Erythroblast (primary cell): Measurements from ENCODE around the gene SETDB1.
"Not testable (repeated sequence)": the region's sequence is repeated elsewhere in the genome, so short reads cannot be mapped to it uniquely, and the experiment has no call there.

ENCODE experiments used
- DNase-seq, 2 experiments: peaks; one replicate each; lab custom pipeline; 2025; lab: John Stamatoyannopoulos, UW
- GATA1 ChIP-seq: IDR thresholded peaks from 2 replicates; pipeline ENCODE4 v1.6.1; 2011; ENCODE audit warnings: low read depth, mild to moderate bottlenecking, control low read depth, low read length, moderate library complexity
- POLR2A ChIP-seq: IDR thresholded peaks from 2 replicates; pipeline ENCODE4 v1.6.1; 2011; ENCODE audit warnings: mild to moderate bottlenecking, low read length

Gene SETDB1

GRCh38 chr1:150909585-150910180 is 16.5 kb upstream of the SETDB1 start:
- DNase-seq = no peak

DNA sequence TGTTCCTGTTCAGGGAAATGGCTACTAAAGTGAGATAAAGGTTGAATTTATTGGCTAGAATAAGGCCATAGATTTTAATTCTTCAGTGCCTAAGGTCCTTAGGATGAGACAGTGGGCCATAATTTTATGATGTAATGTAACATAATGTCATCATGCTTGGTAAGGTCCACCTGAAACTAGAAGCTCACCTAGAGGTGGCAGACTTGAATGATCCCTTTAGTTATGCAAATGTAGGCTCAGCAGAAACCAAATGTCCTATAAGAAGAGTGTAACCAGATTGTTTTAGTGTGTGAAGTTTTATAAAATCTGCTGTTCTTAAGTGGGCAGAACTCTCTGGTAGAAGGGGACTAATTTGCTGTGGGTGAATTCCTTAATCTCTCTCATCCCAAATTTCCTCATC is 13.5 kb upstream of the SETDB1 start:
- no peak for TF ChIP-seq GATA1
- TF ChIP-seq POLR2A = no peak
- no peak for DNase-seq

More at GRCh38 chr1:150909585-150910180, 16.5 kb upstream of the SETDB1 start:
- TF ChIP-seq GATA1 (no peak), POLR2A (no peak)

- TF ChIP-seq POLR2A = no peak
- no peak for TF ChIP-seq GATA1
- DNase-seq = no peak
Observed at GRCh38 chr1:150917387-150917786, 8.8 kb upstream of the SETDB1 start.

DNA sequence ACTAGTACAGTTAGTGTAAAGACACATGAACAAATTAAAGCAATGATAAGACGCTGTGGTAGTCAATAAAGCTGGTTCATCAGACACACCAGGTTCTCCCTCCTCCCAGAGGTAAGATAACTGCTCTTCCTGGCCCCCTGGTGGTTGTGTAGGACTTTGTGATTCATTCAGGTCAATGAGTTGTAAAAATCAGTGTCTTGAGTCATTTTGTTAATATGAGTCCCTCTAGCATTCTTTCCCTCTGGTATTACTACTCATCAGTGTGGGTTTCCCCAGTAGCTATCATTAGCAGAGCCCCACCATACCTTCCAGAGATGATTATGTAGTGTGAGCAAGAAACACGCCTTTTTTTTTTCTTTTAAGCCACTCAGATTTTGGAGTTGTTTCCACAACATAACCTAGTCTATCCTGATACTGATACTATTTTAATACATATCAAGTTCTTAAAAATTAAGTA is 3.6 kb upstream of the SETDB1 start:
- DNase-seq = peak; percentile 78 to 85
- TF ChIP-seq POLR2A = no peak

DNA sequence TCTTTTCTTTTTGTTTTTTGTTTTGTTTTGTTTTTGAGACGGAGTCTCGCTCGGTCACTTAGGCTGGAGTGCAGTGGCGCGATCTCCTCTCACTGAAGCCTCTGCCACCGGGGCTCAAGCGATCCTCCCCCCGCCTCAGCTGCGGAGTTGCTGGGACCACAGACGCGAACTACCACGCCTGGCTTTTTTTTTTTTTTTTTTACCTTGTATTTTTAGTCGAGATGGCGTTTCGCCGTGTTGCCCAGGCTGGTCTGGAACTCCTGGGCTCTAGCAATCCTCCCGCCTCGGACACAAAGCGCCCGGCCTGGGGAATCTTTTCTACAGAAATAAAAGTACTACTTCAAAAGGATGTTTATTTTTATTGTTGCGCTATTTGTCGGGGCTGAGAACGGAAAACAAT is 1.1 kb upstream of the SETDB1 start:
- TF ChIP-seq GATA1 = no peak
- no peak for TF ChIP-seq POLR2A
- DNase-seq = no peak

GRCh38 chr1:150927624-150928023 is 1.5 kb downstream of the SETDB1 start:
- no peak for TF ChIP-seq GATA1
- TF ChIP-seq POLR2A = no peak
- DNase-seq = no peak

DNA sequence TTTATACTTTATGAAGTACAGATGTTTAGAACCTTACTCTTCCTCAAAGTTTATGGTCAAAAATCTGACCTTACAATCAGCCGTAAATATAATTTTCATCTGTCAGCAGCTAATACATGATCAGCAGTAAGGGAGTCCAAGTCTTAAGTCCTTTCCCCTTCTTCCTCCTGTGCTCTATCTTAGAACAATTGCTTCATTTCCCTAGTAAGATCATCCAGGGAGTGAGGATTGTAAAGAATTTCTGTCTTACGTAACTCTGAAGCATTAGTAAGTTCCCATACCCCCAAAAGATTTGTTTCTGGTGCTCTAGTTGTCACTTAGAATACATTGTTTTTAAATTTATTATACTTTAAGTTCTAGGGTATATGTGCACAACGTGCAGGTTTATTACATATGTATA is 2.1 kb downstream of the SETDB1 start:
- TF ChIP-seq POLR2A (no peak), GATA1 (no peak)
- DNase-seq = no peak

DNA sequence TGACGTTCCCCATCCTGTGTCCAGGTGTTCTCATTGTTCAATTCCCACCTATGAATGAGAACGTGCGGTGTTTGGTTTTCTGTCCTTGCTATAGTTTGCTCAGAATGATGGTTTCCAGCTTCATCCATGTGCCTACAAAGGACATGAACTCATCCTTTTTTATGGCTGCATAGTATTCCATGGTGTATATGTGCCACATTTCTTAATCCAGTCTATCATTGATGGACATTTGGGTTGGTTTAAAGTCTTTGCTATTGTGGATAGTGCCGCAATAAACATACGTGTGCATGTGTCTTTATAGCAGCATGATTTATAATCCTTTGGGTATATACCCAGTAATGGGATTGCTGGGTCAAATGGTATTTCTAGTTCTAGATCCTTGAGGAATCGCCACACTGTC is 2.6 kb downstream of the SETDB1 start:
- not testable (repeated sequence) for DNase-seq

GRCh38 chr1:150931773-150932172 is 5.6 kb downstream of the SETDB1 start:
- TF ChIP-seq POLR2A (no peak), GATA1 (no peak)
- DNase-seq = peak; percentile 60 to 72

- no peak for DNase-seq
- TF ChIP-seq POLR2A (no peak), GATA1 (no peak)
Observed at GRCh38 chr1:150944856-150945255, 18.7 kb downstream of the SETDB1 start.

DNA sequence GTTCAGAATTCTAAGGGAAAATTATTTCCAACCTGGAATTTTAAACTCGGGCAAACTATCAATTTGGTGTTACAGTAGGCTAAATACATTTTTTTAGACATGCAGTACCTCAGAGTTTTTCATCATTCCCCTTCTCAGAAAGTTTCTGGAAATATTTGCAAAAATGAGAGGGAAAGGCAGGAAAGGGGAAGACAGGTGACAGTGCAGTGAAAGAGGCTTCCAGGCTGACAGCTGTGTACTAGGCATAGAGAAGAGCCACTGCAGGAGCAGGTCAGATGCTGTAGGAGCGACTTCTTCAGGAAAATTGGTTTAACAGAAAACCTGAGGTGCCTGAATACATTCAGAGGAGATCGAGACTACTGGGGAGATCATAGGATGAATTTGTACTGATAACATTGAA is 28.5 kb downstream of the SETDB1 start:
- no peak for DNase-seq
- no peak for TF ChIP-seq GATA1
- TF ChIP-seq POLR2A = no peak

- TF ChIP-seq GATA1 = no peak
- no peak for TF ChIP-seq POLR2A
Observed at GRCh38 chr1:150955280-150955679, 29.1 kb downstream of the SETDB1 start.

DNA sequence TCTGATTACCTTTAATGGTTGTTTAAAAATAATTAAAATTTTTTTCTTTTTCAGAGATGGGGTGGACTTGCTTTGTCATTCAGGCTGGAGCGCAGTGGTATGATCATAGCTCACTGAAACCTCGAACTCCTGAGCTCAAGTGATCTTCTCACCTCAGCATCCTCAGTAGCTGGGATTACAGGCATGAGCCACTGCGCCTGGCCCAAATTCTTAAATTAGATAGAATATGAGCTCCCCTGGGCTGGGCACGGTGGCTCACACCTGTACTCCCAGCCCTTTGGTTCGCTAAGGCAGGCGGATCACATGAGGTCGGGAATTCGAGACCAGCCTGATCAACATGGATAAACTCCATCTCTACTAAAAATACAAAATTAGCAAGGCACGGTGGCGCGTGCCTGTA is 31.5 kb downstream of the SETDB1 start:
- DNase-seq = no peak
- TF ChIP-seq GATA1 = no peak
- no peak for TF ChIP-seq POLR2A

More at GRCh38 chr1:150955280-150955679, 29.1 kb downstream of the SETDB1 start:
- peak; percentile 46 to 76 for DNase-seq

- no peak for TF ChIP-seq GATA1
- no peak for TF ChIP-seq POLR2A
- DNase-seq = no peak
Observed at GRCh38 chr1:150960646-150961045, 34.5 kb downstream of the SETDB1 start.

GRCh38 chr1:150961756-150962155 is 35.6 kb downstream of the SETDB1 start:
- TF ChIP-seq POLR2A = no peak
- no peak for TF ChIP-seq GATA1
- peak in 1 of 2 experiments; percentile 9 for DNase-seq
